ENCODE results near the gene BNC2. TPM values are rescaled to one million over a fixed set of nuclear protein-coding genes. Genes with fewer than 3 reads are reported as not detected.

Gene BNC2
- total RNA-seq, 1 experiment from 2014 or later = 5.7 TPM

- Histone ChIP-seq H3K9me3 (ENCODE audit: control insufficient read depth, insufficient read depth, low read depth, low read length) (no peaks in the 10 kb centered on the region), H3K4me1 (ENCODE audit: control insufficient read depth, insufficient read depth, low read length) (no peaks in the 10 kb centered on the region), H3K27me3 (ENCODE audit: control insufficient read depth, insufficient read depth, low read length) (no peaks in the 10 kb centered on the region), H3K36me3 (ENCODE audit: control insufficient read depth, insufficient read depth, low read length) (no peaks in the 10 kb centered on the region), H3K4me3 (ENCODE audit: low read depth in 2 of 2, low read length in 2 of 2) (peak overlapping the region; percentile 22 to 47), H3K27ac (ENCODE audit: low read length) (peak overlapping the region; percentile 83)
- ChIA-PET POLR2A (no interaction called here), CTCF (no interaction called here)
- peak; percentile 82 for ATAC-seq
- TF ChIP-seq REST (IDR thresholded peaks at IDR 0.05; ENCODE audit: insufficient read depth in 1 of 2, low read depth in 2 of 2, low read length in 1 of 2) = no peak
- no peak for TF ChIP-seq TCF7L2 (IDR thresholded peaks at IDR 0.05; ENCODE audit: low read depth, low read length)
- no peak for TF ChIP-seq POLR2AphosphoS5 (IDR thresholded peaks at IDR 0.05; ENCODE audit: low read depth, low read length)
- no peak for TF ChIP-seq SIN3A (IDR thresholded peaks at IDR 0.05; ENCODE audit: borderline replicate concordance, insufficient read depth, low read depth, low read length)
- TF ChIP-seq CTCF (IDR thresholded peaks at IDR 0.05) = no peak
- DNase-seq (ENCODE audit: low read depth, low spot score) = no peak
- no TSS peak for BruUV-seq (replicated peaks)
- intact Hi-C loops (cut with micrococcal nuclease; ENCODE audit: unreplicated experiment) (no loop called here), in situ Hi-C loops (cut with HindIII; ENCODE audit: low pct_unique_long_range_greater_than_20kb, low sequenced_read_pairs) (no loop called here)
These were observed 216.7 kb downstream of the BNC2 start for GRCh38 chr9:16653491-16654399.

- BruUV-seq (replicated peaks) = no TSS peak
- ATAC-seq = 0 out of 2 replicates have a peak, but pooled peaks have one; percentile 70
These were observed 217.9 kb downstream of the BNC2 start for GRCh38 chr9:16652582-16652981.

More at GRCh38 chr9:16652582-16652981, 217.9 kb downstream of the BNC2 start:
- intact Hi-C loops (cut with micrococcal nuclease; ENCODE audit: unreplicated experiment) = no loop called here
- no peaks in the 10 kb centered on the region for H3K27me3 ChIP-seq (ENCODE audit: control insufficient read depth, insufficient read depth, low read length)
- no peaks in the 10 kb centered on the region for H3K4me1 ChIP-seq (ENCODE audit: control insufficient read depth, insufficient read depth, low read length)
- ChIA-PET CTCF (no interaction called here), POLR2A (no interaction called here)
- no peak for DNase-seq (ENCODE audit: low read depth, low spot score)
- TF ChIP-seq REST (IDR thresholded peaks at IDR 0.05; ENCODE audit: insufficient read depth in 1 of 2, low read depth in 2 of 2, low read length in 1 of 2) (no peak), SIN3A (IDR thresholded peaks at IDR 0.05; ENCODE audit: borderline replicate concordance, insufficient read depth, low read depth, low read length) (no peak), TCF7L2 (IDR thresholded peaks at IDR 0.05; ENCODE audit: low read depth, low read length) (no peak), POLR2AphosphoS5 (IDR thresholded peaks at IDR 0.05; ENCODE audit: low read depth, low read length) (no peak), CTCF (IDR thresholded peaks at IDR 0.05) (no peak)
- H3K36me3 ChIP-seq (ENCODE audit: control insufficient read depth, insufficient read depth, low read length) = no peaks in the 10 kb centered on the region
- peak overlapping the region in 1 of 2 experiments; percentile 30; a peak in 2 of 4 replicates for H3K4me3 ChIP-seq (ENCODE audit: low read depth in 2 of 2, low read length in 2 of 2)
- in situ Hi-C loops (cut with HindIII; ENCODE audit: low pct_unique_long_range_greater_than_20kb, low sequenced_read_pairs) = no loop called here
- no peaks in the 10 kb centered on the region for H3K9me3 ChIP-seq (ENCODE audit: control insufficient read depth, insufficient read depth, low read depth, low read length)
- peak overlapping the region; percentile 83 for H3K27ac ChIP-seq (ENCODE audit: low read length)

All from Panc1 (cell line).